NCI-H1417 treated with DMSO at 0.1 percent for 48 hours (cell line): ENCODE results near the gene ARL14.

ENCODE experiments used
- DNase-seq: peaks from one replicate; lab custom pipeline; 2025; lab: John Stamatoyannopoulos, UW

The ARL14 gene

GRCh38 chr3:160722331-160722730, 45.4 kb downstream of the ARL14 start:
- DNase-seq = no peak

- no peak for DNase-seq
These were observed 48.4 kb downstream of the ARL14 start for GRCh38 chr3:160725338-160725737.
